OCI-LY1 (cell line): ENCODE data around the gene PAPPA.

Experiments
- CTCF ChIP-seq: fragments of 200-600 bp; sonication (generic), shearing (Covaris generic); IDR thresholded peaks from 2 replicates; pipeline ENCODE4 v1.5.1; 2017; ENCODE audit warnings: mild to moderate bottlenecking, antibody characterized with exemption, low read length, moderate library complexity, mixed read lengths
- EZH2 ChIP-seq: fragments of 200-600 bp; sonication (generic), shearing (Covaris generic); IDR thresholded peaks from 2 replicates; pipeline ENCODE4 v1.8.0; 2017; ENCODE audit warnings: borderline replicate concordance, mixed run types, mild to moderate bottlenecking, antibody characterized with exemption, low read length, moderate library complexity, mixed read lengths

- TF ChIP-seq CTCF (no peak), EZH2 (no peak)
Measured at GRCh38 chr9:116450378-116451139, 297.0 kb downstream of the PAPPA start.
